HG02938 (cell line): ENCODE measurements around the gene ITGA8.
"Not testable (repeated sequence)": the region's sequence is repeated elsewhere in the genome, so short reads cannot be mapped to it uniquely, and the experiment has no call there.

ENCODE experiments used
- ATAC-seq: cut with Tn5 transposase; IDR thresholded peaks from one replicate; pipeline ENCODE4 v1.9.1; 2021; ENCODE audit warnings: mild to moderate bottlenecking, moderate library complexity; ENCODE audit not compliant: unreplicated experiment

Gene ITGA8

DNA sequence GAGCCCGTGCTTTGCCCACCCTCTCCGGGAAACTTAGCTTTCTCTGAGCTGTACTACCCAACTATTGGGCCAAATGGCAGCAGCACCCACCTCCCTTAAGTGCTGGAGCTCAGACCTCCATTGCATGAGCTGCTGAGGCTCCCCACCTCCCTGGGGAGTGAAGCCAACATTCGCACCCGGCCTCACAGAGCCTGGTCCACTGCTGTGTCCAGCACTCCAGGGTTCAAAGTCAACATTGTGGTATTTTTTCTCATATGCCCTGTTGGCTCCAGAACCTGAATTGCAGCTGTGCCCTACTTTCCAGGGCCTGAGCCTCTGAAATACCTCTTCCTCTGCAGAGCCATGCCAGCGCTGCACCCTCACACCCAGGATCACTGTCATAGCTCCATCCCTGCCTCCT is 29.7 kb downstream of the ITGA8 start:
- ATAC-seq, result no peak

DNA sequence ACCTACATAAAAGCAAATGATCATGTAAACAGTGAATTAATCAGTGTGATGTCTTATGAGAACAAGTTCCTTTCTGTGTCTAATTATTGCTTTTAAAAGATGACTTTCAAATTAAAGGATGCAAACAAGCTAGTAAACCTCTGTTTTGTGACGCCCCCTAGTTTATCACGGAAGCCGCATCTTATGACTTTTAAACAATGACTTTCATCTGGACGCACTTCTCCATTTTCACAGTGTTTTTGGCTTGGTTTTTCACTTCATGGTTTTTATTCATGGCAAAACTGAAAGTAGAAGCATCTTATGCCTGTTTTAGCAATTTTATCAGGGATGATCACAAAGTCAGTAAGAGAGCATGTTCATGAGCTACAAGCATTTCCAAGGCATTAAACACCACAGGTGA is 35.0 kb downstream of the ITGA8 start:
- ATAC-seq, result no peak

DNA sequence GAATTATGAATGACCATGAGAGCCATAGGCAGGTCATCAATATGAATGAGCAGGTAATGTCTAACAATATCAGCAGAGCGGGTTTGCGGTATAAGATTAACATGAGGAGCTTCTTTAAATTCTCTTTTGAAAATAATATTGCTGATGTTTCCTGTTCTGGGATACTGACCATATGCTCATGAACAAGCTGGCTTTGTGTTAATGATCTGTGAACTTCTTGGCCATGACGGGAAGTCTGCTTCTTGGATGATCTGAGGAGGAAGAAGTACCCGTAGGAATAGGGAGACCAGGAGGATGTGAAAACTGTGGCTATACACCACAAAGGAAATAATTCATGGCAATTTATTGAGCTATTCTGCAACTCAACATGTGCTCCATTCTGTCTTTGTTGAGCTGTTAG is 38.6 kb downstream of the ITGA8 start:
- ATAC-seq, result no peak

DNA sequence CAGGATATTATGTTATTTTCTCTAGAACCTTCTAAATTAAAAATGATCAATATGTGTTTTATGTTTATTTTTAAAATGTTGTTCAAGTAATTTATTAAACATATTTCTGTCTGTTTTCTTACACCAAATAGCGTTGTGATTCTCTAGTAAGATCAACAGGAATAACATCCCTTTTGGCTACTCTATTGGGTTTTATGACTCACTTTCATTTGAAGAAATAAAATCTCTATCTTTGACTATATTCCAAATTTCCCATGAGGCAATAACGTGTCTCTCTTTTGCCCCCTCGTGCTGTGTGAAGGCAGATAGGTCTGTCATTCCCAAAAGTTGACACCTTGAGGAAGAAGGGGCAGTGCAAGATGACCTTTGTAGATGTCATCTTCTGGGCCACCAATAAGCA is 40.9 kb downstream of the ITGA8 start:
- ATAC-seq, result no peak

DNA sequence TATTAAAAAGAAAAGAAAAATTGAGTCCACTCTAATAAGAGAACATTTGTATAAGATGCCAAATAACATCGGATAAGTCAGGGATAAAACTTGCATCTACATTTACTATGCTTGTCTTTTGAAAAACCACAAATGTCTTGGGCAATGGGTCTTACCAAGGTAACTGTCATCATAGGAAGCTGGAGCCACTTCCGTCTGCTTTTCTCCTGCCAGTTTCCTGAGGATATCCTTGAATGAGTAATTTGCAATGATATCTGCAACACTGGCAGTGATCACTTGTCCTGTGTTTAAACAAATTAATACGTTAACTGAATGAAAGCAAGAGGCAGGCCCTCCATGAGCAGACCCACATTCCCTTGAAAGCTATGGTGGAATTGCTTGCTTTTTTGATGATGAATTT is 47.3 kb downstream of the ITGA8 start:
- no peak for ATAC-seq

DNA sequence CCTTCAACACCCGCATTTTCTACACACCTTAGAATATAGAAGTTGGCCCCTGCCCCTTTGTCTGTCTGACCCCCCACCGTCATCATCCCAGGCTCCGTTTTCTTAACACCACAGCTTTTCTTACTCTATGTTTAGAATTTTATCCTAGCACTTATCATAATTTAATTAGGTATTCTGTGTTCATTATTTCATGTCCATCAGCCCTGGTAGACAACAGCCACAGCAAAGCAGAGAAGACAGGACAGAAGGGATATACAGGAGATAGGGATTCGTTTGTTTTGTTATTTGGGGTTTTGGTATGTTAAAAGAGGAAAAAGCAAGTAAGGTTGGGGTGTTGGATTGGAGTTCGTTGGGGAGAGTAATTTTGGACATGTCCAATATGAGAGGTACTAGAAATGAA is 48.8 kb downstream of the ITGA8 start:
- no peak for ATAC-seq

DNA sequence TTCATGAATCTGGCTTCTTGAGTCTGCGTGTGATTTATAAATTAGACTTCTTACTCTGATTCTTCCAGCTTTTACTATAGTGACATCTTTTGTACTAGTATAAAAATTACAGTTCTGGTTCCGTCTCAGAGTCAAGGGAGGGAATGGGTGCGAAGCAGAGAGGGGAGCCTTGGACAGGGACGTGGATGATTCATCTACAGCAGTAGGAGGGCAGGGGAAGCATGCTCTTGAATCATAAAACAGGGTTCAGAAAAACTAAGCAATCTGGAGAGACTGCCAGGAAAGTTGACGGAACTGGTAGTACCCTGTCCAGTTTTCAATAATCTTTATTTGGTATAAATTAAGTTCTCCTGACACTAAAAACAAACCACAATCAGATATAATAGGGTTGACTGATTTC is 58.1 kb downstream of the ITGA8 start:
- ATAC-seq, result no peak

DNA sequence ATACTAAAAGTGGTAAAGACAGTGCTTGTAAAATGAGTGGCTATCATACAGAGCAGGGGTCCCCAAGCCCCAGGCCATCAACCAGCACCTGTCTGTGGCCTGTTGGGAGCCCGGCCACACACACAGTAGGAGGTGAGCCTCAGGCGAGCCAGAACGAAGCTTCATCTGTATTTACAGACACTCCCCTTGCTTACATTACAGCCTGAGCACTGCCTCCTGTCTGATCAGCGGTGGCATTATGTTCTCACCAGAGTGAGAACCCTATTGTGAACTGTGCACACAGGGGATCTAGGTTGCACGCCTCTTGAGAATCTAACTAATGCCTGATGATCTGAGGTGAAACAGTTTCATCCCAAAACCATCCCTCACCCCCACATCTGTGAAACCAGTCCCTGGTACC is 58.7 kb downstream of the ITGA8 start:
- ATAC-seq, result no peak

DNA sequence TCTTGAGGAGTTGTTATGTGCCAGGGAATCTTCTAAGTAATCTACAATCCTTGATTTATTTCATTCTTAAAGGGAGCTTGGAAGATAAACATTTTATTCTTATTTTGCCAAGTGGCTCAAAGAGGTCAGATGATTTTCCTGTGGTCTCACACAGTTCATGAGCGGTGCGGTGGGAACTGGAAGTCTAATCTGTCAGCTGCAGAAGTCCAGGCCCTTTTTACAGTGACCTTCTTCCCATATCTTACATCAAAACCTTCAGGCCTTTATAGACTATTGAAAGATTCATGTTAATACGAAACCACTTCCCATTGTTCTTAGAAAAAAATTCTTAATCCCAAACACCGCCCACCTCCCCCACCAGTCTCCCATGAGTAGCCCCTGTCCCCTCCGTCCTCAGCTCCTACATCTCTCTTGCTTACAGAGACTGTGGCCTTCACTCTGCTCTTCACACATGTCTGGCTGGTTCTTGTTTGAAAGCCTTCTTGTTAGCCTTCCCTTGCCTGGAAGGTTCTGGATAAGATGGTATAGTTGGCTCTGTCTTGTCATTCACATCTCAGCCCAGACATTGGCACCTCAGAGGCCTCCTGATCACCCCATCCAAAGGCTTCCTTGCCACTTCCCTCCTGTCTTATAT is 61.5 kb downstream of the ITGA8 start:
- ATAC-seq, result no peak

DNA sequence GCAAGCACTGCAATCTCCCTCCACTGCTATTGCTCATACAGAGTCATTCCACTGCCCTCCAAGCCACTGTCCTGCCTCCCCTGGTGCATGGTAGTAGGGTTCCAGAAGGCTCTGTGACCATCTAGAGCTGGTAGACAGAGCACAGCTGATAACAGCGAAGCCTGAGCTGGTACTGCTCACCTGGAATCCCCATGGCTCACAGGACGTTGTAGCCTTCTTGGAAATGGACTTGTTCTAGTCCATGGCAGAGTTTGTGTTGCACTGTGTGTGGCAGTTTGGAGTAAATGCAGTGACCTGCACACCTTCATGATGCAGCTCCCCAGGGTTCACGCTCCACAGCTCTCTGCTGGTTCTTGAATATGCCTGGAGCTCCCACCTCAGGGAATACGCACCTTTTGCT is 67.0 kb downstream of the ITGA8 start:
- ATAC-seq, result no peak

DNA sequence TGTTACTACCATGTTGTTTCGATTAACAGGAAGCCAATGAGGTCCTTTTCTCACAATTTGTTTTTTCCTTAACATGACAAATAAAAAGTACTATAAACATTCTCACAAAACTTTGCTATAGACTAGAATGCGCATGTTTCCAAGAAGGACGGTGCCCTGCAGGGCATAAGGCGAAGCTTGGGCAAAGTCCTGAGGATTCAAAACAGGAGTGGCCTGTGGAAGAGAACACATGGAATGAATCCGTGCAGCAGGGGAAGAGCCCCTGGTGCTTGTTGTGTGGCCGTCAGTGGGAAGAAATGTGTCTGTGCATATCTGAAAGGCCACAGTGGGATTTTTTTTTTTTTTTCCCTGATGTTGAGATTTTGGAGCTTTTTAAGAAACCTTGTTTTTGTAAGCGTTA is 67.6 kb downstream of the ITGA8 start:
- no peak for ATAC-seq

DNA sequence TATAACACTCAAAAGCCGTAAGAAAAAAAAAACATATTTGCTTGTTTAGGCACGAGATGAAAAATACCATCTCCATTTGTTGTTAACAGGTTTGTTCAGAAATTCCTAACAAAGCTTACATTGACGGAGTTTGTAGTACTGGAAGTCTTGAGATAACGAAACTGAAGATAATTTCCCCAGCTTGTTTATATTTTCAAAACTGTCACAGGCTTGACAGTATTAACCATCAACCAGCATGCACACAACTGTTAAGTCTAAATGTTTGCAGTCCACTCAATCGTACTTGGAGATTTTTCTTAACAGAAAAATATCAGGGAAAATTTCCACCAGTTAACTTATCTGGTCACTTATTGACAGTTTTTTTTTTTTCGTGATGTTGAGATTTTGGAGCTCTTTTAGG is 68.5 kb downstream of the ITGA8 start:
- no peak for ATAC-seq

DNA sequence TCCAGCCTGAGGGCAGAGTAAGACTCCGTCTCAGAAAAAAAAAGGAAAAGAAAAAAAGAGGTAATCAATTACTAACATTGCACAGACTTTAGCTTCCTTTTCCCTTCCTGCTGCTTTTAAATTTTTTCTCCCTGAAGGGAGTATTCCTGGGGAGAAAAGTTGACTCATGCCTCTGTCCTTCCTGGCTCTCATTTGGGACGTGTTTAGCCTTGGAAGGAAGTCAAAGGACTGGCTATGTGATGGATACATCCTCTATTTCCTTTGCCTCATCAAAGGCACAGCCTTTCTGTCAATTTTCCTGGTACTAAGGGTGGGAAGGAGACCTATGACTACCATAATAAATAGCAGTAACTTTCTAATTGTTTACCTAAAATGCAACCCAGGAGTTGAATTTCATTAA is 77.6 kb downstream of the ITGA8 start:
- ATAC-seq, result no peak

DNA sequence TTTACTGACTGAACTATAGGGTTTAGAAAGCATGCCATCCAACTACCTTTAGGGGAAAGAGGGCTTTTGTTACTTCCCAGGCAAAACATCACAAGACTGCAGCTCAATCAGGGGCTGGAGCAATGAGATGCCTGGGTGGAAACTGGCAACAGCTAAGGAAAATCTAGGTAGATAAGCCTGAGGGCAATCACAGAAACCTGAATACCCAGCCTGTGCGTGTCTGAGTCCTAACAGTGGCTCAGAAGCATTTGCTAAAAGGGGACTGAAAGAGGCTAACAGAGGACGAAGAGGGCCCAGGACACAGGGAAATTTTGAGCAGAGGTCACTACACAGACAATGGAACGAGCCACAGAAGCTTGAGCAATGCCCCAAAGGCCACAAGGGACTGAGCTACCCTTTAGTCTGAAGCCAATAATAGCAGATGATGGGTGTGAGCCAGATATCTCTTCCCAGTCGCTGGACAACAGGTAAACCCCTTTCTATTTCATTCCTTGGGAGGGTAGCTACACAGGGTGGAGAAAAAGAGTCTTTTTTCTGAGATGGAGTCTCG is 79.1 kb downstream of the ITGA8 start:
- ATAC-seq, result no peak

DNA sequence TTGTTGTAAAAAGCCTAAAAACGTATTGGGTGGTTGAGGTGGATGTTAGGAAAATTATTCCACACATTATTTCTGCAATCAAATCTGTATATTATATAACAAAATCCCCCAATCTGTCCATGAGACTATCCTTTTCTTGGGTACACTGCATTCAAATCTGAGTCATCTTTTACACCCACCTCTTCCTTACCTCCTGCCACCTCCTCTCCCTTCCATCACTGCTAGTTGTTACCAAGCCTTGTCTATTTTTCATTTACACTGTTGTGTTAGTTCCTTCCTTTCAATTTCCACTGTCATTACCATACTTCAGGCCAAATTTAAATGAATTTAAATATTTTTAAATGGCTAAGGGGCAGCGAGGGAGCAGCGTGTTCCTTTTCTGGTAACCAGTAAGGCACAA is 83.3 kb downstream of the ITGA8 start:
- no peak for ATAC-seq

DNA sequence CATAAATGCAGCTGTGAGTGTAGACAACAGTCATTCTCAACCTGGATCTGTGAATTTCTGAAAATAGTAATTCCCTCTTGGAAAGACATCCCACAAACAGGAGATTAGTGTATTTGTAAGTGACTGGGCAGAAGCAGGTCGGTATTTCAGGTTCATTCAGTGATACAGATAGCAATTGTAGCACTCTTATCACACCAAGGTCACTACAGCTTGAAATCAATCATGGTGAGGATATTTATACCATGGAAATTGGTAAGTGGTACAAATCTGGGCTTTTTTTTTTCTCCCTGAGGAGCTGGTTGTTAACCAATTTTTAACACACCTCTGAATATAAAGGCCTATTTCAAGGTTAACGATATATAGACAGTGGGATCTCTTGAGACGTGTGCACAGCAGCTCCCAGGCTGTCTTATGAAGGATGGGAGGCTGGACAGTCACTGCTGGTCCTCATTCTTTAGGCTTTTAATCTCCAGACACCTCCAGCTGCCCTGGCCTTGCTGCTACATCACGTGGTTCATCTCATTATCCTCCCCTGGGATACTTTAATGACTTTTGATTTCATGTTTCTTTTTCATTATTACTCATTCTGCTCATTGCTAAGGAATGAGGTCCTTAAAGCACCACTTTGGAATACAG is 87.1 kb downstream of the ITGA8 start:
- no peak for ATAC-seq

DNA sequence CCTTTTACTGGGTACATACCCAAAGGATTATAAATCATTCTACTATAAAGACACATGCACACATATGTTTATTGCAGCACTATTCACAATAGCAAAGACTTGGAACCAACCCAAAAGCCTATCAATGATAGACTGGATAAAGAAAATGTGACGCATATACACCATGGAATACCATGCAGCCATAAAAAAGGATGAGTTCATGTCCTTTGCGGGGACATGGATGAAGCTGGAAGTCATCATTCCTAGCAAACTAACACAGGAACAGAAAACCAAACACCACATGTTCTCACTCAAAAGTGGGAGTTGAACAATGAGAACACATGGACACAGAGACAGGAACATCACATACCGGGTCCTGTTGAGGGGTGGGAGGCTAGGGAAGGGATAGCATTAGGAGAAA is 88.5 kb downstream of the ITGA8 start:
- ATAC-seq, result not testable (repeated sequence)

DNA sequence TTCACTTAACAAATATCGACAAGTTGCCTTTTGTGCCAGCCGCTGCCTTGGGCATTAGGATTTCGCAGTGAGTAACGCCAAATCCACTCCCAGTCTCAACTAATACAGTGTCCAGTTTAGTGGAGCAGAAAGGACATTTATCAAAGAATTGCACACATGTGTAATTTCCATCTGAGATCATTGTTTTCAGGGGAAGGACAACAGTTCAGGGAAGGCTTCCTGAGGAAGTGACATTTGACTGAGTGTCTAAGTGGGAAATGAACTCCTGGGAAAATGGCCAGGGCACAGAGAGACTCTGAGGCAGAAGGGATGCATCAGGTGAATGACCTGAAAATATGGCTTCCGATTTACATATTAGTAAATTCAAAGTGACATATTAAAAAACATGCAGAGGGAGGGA is 89.4 kb downstream of the ITGA8 start:
- ATAC-seq, result no peak

DNA sequence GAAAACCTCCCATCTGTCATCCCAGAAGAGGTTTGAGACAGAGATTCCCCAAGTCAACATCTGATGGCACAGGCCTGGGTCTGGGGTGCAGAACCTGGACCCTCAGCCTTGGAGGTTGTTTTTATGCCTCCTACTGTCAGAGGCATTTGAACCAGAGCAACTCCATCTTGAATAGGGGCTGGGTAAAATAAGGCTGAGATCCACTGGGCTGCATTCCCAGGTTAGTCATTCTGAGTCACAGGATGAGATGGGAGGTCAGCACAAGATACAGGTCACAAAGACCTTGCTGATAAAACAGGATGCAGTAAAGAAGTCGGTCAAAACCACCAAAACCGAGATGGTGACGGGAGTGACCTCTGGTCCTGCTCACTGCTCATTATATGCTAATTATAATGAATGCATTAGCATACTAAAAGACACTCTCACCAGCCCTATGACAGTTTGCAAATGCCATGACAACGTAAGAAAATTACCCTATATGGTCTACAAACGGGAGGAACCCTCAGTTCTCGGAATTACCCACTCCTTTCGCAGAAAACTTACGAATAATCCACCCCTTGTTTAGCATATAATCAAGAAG is 92.0 kb downstream of the ITGA8 start:
- no peak for ATAC-seq

DNA sequence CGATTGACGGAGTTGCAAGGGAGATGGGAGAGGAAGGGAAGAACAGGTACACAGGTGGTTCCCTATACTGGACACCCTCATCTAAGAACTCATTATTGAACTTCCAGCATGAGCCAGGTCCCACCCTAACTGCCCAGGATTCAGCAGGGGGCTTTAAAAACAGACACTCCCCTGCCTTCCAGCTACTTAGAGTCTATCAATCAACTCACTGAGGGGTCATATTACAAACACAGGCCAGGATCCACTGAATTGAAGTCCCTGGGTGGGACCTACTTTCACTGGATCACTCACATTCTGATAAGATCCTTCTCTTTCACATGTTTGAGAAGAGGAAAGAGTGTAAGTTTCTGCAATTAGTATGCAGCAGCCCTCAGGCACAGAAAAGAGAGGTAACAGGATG is 92.8 kb downstream of the ITGA8 start:
- ATAC-seq, result no peak

DNA sequence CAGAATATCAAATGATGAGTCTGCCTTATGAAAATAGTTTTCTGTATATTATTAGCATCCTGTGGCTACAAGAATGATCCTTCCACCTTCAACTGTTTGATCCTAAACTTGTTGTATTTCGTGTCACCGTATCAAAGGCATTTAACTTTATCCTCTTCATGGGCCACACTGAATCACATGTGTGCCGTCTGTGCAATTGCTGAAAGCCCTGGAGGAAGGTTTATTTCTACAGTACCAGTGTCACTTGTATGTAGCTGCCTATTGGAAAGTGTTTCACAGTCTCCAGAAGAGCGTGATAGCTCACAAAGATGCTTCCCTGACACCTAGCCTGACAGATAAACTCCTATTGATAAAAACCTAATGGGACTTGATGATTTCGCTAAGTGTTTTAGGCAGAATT is 94.5 kb downstream of the ITGA8 start:
- ATAC-seq, result no peak

DNA sequence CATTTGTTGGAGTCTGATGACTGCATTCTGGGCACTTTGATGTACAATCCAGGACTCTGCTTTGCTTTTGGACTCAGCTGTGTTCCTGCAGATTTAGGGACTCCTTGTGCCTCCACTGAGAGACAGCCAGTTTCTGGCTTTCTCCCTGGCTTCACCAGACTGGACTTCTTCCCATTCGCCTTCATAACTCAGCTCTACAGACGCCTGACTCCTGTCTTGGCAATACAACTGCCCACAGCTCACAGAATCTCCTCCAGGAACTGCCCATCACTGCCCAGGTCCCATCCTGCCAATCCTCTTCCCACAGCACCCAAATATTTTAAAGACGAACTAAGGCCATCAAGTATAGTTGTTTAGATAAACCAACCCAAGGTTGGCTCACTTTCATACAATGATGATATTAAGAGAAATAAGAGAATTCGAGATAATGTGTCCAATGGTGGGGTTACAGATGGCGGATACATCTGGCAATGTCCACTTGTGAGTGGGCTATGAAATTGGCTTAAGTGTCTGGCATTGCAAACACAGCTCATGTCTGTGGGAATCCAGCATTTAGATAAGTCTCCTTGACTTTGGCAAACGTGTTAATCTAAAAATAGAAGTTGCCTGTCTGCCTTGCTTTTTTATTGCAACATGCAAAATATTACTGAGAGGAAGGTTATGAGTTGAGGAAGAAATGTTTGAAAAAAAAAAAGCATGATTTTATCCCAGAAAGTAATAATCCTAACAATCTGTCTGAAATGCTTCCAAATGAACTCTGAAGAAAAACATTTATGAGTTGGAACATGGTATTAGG is 95.1 kb downstream of the ITGA8 start:
- no peak for ATAC-seq
